ENCODE results near the gene MLH3. TPM values are rescaled to one million over a fixed set of nuclear protein-coding genes. Genes with fewer than 3 reads are reported as not detected.

MLH3 gene
- total and polyA plus RNA-seq, 10 of the 15 experiments (the other 5 are each of a cell fraction or from before 2014, with no cell fraction given), result 12.6 to 31.2 (median 19.6) TPM

DNA sequence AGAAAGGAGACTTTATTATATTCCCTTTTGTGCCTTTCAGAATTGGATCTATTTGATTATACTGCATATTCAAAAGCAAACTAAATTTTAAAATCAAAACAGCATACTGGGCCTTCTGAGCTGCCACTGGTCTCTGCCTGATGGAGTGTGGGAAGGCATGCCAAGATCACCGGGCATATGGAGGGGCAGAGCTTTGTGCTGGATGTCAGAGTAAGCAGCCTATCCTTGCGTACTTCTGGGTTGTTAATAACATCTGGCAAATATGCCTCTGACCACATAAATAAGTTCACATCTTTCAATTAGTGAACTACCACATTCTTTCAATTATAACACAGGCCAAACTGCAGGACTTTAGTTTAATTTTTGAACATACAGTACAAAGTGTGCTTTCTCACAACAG, 18.3 kb downstream of the MLH3 start:
- SMC1A ChIA-PET (ENCODE audit: uncharacterized antibody, unreplicated experiment), result interaction anchor here (0.6 kb wide), 1 partner anchor 93 kb away, joined by 3 read pairs; no protein-coding TSS in a partner anchor
- TF ChIP-seq NRF1 (conservative IDR thresholded peaks at IDR 0.05; ENCODE audit: low read depth, low read length) (no peak), ZNF274 (IDR thresholded peaks at IDR 0.05; ENCODE audit: insufficient read depth, insufficient read length) (no peak), MYC (IDR thresholded peaks at IDR 0.05; ENCODE audit: insufficient read depth, insufficient read length, insufficient replicate concordance, low read length, severe bottlenecking) (no peak), RB1 (IDR thresholded peaks at IDR 0.05; ENCODE audit: borderline replicate concordance) (no peak), TBL1XR1 (IDR thresholded peaks at IDR 0.05; ENCODE audit: low read depth, low read length) (no peak), SP1 (IDR thresholded peaks at IDR 0.05; ENCODE audit: low read depth, low read length) (no peak), MTA2 (IDR thresholded peaks at IDR 0.05; ENCODE audit: low read depth) (no peak), RFX5 (IDR thresholded peaks at IDR 0.05; ENCODE audit: low read depth, low read length) (no peak), HCFC1 (IDR thresholded peaks at IDR 0.05; ENCODE audit: low read length) (no peak), SMAD5 (IDR thresholded peaks at IDR 0.05; ENCODE audit: low read depth) (no peak), HDAC6 (IDR thresholded peaks at IDR 0.05; ENCODE audit: unreplicated experiment) (no peak), ZBED1 (IDR thresholded peaks at IDR 0.05; ENCODE audit: borderline replicate concordance) (no peak), EP300 (IDR thresholded peaks at IDR 0.05; ENCODE audit: borderline replicate concordance in 1 of 2, control insufficient read depth in 1 of 2, low read depth in 2 of 2, low read length in 2 of 2) (no peak)
- TF ChIP-seq, protein P1, sequence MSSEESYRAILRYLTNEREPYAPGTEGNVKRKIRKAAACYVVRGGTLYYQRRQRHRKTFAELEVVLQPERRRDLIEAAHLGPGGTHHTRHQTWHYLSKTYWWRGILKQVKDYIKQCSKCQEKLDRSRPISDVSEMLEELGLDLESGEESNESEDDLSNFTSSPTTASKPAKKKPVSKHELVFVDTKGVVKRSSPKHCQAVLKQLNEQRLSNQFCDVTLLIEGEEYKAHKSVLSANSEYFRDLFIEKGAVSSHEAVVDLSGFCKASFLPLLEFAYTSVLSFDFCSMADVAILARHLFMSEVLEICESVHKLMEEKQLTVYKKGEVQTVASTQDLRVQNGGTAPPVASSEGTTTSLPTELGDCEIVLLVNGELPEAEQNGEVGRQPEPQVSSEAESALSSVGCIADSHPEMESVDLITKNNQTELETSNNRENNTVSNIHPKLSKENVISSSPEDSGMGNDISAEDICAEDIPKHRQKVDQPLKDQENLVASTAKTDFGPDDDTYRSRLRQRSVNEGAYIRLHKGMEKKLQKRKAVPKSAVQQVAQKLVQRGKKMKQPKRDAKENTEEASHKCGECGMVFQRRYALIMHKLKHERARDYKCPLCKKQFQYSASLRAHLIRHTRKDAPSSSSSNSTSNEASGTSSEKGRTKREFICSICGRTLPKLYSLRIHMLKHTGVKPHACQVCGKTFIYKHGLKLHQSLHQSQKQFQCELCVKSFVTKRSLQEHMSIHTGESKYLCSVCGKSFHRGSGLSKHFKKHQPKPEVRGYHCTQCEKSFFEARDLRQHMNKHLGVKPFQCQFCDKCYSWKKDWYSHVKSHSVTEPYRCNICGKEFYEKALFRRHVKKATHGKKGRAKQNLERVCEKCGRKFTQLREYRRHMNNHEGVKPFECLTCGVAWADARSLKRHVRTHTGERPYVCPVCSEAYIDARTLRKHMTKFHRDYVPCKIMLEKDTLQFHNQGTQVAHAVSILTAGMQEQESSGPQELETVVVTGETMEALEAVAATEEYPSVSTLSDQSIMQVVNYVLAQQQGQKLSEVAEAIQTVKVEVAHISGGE (CRISPR knock-in tag; IDR thresholded peaks at IDR 0.05), result no peak
- TF ChIP-seq, protein P2, sequence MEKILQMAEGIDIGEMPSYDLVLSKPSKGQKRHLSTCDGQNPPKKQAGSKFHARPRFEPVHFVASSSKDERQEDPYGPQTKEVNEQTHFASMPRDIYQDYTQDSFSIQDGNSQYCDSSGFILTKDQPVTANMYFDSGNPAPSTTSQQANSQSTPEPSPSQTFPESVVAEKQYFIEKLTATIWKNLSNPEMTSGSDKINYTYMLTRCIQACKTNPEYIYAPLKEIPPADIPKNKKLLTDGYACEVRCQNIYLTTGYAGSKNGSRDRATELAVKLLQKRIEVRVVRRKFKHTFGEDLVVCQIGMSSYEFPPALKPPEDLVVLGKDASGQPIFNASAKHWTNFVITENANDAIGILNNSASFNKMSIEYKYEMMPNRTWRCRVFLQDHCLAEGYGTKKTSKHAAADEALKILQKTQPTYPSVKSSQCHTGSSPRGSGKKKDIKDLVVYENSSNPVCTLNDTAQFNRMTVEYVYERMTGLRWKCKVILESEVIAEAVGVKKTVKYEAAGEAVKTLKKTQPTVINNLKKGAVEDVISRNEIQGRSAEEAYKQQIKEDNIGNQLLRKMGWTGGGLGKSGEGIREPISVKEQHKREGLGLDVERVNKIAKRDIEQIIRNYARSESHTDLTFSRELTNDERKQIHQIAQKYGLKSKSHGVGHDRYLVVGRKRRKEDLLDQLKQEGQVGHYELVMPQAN (conservative IDR thresholded peaks at IDR 0.05), result no peak
- TF ChIP-seq, protein P3, sequence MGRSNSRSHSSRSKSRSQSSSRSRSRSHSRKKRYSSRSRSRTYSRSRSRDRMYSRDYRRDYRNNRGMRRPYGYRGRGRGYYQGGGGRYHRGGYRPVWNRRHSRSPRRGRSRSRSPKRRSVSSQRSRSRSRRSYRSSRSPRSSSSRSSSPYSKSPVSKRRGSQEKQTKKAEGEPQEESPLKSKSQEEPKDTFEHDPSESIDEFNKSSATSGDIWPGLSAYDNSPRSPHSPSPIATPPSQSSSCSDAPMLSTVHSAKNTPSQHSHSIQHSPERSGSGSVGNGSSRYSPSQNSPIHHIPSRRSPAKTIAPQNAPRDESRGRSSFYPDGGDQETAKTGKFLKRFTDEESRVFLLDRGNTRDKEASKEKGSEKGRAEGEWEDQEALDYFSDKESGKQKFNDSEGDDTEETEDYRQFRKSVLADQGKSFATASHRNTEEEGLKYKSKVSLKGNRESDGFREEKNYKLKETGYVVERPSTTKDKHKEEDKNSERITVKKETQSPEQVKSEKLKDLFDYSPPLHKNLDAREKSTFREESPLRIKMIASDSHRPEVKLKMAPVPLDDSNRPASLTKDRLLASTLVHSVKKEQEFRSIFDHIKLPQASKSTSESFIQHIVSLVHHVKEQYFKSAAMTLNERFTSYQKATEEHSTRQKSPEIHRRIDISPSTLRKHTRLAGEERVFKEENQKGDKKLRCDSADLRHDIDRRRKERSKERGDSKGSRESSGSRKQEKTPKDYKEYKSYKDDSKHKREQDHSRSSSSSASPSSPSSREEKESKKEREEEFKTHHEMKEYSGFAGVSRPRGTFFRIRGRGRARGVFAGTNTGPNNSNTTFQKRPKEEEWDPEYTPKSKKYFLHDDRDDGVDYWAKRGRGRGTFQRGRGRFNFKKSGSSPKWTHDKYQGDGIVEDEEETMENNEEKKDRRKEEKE (IDR thresholded peaks at IDR 0.05), result no peak
- TF ChIP-seq, protein P4, sequence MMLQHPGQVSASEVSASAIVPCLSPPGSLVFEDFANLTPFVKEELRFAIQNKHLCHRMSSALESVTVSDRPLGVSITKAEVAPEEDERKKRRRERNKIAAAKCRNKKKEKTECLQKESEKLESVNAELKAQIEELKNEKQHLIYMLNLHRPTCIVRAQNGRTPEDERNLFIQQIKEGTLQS (IDR thresholded peaks at IDR 0.05; ENCODE audit: borderline replicate concordance, extremely low read depth, low read depth, low read length), result no peak

More for the DNA sequence above, 18.3 kb downstream of the MLH3 start:
- in situ Hi-C loops (cut with MboI), result no loop called here
- POLR2A ChIA-PET, result no interaction called here
- CTCF ChIA-PET, result interaction anchor here (1.6 to 1.7 kb wide), 2 partner anchors 12 to 14 kb away, joined by 3 to 7 read pairs; no protein-coding TSS in a partner anchor
- Histone ChIP-seq H2AFZ (ENCODE audit: control insufficient read depth, low read depth, low read length) (no peak overlapping the region), H3K27ac (ENCODE audit: control insufficient read depth, insufficient read depth) (no peak overlapping the region), H3K4me2 (ENCODE audit: control insufficient read depth, insufficient read depth) (no peak overlapping the region), H3K4me3 (no peak overlapping the region), H3K9me3 (replicated peaks; ENCODE audit: control insufficient read depth, insufficient read depth, low read length) (no peaks in the 10 kb centered on the region), H3K4me1 (ENCODE audit: control insufficient read depth, insufficient read depth, low read length) (no peaks in the 10 kb centered on the region), H4K20me1 (ENCODE audit: control insufficient read depth, insufficient read depth) (no peaks in the 10 kb centered on the region), H3K79me2 (ENCODE audit: control insufficient read depth, insufficient read depth, low read length) (no peaks in the 10 kb centered on the region), H3K9ac (ENCODE audit: control insufficient read depth, insufficient read depth, low read length) (no peak overlapping the region), H3K36me3 (ENCODE audit: control insufficient read depth in 2 of 2, insufficient read depth in 2 of 2, low read length in 1 of 2) (peaks cover 0 to 15% of the 10 kb centered on the region in 2 experiments; a peak in 3 of 4 replicates), H3K27me3 (replicated peaks in 1 of 2; ENCODE audit: control insufficient read depth in 2 of 2, insufficient read depth in 2 of 2, low read length in 1 of 2) (no peaks in the 10 kb centered on the region)
- intact Hi-C loops (cut with micrococcal nuclease; ENCODE audit: unreplicated experiment), result no loop called here
- WGBS (ENCODE audit: insufficient coverage, insufficient replicate concordance, low lambda C conversion rate, missing lambda C conversion rate), result 97% methylated on average over 2 of the region's 2 CpGs
- RAD21 ChIA-PET (ENCODE audit: unreplicated experiment), result no interaction called here
- no peak for DNase-seq (ENCODE audit: low read depth, low spot score)
- FAIRE-seq, result no peak
- ATAC-seq, result no peak
- BruUV-seq (replicated peaks), result no TSS peak
